Activated T-helper 17 cell treated with anti-CD3 and anti-CD28 coated beads, Interleukin-2, amount 50 U/mL, for 72 hours (primary cell): Measurements from ENCODE around the gene NR2F2. TPM values are rescaled to one million over a fixed set of nuclear protein-coding genes. Genes with fewer than 3 reads are reported as not detected.
"Not testable (repeated sequence)": the region's sequence is repeated elsewhere in the genome, so short reads cannot be mapped to it uniquely, and the experiment has no call there.

Experiments
- ATAC-seq: fragments of 150-1000 bp; cut with Tn5 transposase; replicated peaks from 2 replicates; pipeline ENCODE4 v1.10.0; 2021; ENCODE audit warnings: mild to moderate bottlenecking, moderate library complexity
- H3K27ac Mint-ChIP-seq: one replicate; pipeline ENCODE4 v1.8.0; 2022; ENCODE audit warnings: mixed read lengths
- H3K27me3 Mint-ChIP-seq: one replicate; pipeline ENCODE4 v1.8.0; 2022; ENCODE audit warnings: mixed read lengths
- H3K36me3 Mint-ChIP-seq: one replicate; pipeline ENCODE4 v1.8.0; 2022; ENCODE audit warnings: low read depth, mild to moderate bottlenecking, mixed read lengths
- H3K4me1 Mint-ChIP-seq: one replicate; pipeline ENCODE4 v1.8.0; 2022; ENCODE audit warnings: mixed read lengths
- H3K4me3 Mint-ChIP-seq: one replicate; pipeline ENCODE4 v1.8.0; 2022; ENCODE audit warnings: mild to moderate bottlenecking, mixed read lengths
- H3K9me3 Mint-ChIP-seq: one replicate; pipeline ENCODE4 v1.8.0; 2022; ENCODE audit warnings: mixed read lengths
- total RNA-seq, 2 donors: library from RNA; stranded (reverse); gene quantifications; one replicate each; pipeline ENCODE4 v1.2.3, GENCODE V29; 2022

The NR2F2 gene
- total RNA-seq, 2 donors from 2014 or later = not detected

DNA sequence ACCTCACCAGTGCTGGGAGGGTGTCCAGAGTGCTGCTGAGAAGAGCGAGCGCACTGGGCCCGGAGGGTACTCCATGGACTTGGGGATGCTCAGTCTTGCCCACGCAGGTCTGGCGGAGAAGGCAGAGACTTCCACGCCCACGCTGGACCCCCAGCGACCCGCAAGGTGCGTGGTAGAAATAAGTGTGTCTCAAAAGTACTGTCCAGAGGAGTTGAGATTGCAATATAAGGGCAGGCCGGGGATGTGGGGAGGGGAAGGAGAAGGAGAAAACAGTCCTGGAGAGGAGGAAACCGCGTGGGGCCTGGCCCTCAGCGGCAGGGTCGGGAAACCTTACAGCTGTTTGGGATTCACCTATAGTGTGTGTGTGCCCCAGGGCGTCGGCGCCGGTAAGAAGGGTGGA lies 38.9 kb downstream of the NR2F2 start:
- ATAC-seq = no peak
- H3K9me3 Mint-ChIP-seq = peaks cover 7% of the 10 kb centered on the region
- no peak overlapping the region for H3K4me3 Mint-ChIP-seq
- no peaks in the 10 kb centered on the region for H3K4me1 Mint-ChIP-seq
- peaks cover 4% of the 10 kb centered on the region for H3K36me3 Mint-ChIP-seq
- H3K27ac Mint-ChIP-seq = no peak overlapping the region
- H3K27me3 Mint-ChIP-seq = peaks cover 26% of the 10 kb centered on the region

DNA sequence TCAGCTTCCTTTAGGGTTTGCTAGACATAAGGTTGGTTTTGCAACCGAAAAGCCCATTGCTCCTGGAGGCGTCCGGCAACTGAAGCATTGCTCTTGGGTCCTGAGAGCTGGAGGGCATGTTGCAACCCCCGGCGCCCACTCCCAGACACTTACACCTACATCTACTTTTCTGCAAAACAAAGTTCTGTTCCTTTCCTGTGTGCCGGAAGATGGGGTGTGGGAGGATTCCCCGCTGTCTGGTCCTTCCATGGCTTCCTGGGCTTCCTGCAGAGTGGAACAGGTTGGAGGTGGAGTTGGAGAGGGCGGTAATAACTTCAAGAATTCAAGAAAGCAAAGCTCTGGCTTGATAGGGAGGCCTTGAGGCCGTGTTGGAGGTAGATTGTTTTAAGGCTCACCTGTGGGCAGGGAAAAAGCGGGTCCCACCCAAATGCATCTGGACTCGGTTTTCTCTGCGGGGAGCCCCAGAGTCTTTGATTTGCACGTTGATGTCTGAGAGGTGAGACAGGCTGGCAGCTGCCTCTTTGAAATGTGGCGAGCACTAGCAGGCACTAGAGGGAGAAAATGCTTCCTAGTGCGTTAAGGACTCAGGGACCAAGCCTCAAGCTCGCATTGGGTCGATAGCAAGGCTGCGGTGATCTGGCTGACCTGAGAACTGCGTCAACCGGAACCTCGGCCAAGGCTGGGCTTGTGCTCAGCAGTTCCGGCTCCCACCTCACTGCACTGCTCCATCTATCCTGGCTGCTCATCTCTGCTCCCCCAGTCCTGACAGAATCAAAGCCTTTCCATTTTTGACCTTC lies 39.5 kb downstream of the NR2F2 start:
- Mint-ChIP-seq H3K4me3 (no peak overlapping the region), H3K27me3 (peaks cover 24% of the 10 kb centered on the region), H3K9me3 (peaks cover 7% of the 10 kb centered on the region)

DNA sequence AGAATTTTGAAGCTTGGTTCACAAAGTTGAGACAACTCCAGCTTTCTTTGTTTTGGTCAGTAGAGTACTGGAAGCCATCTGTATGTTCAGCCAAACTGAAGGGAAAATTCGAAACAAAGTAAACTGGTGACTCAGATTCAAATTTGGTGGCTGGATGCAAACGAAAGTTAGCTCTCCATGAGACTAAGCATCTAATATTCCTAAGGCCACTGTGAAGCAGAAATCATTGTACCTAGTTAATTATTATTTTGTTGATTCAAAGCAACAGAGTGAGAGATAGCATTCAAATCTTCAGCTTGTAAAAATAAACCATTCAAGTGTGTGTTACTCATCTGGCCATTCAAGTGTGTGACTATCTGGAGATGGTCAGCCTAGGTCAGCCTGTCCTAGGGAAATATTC lies 42.1 kb downstream of the NR2F2 start:
- Mint-ChIP-seq H3K36me3 (no peaks in the 10 kb centered on the region), H3K9me3 (peaks cover 7% of the 10 kb centered on the region), H3K4me1 (no peaks in the 10 kb centered on the region), H3K27me3 (peaks cover 18% of the 10 kb centered on the region), H3K27ac (no peak overlapping the region), H3K4me3 (no peak overlapping the region)
- no peak for ATAC-seq

More for the DNA sequence above, 39.5 kb downstream of the NR2F2 start:
- no peak for ATAC-seq
- peaks cover 4% of the 10 kb centered on the region for H3K36me3 Mint-ChIP-seq
- no peak overlapping the region for H3K27ac Mint-ChIP-seq
- no peaks in the 10 kb centered on the region for H3K4me1 Mint-ChIP-seq

DNA sequence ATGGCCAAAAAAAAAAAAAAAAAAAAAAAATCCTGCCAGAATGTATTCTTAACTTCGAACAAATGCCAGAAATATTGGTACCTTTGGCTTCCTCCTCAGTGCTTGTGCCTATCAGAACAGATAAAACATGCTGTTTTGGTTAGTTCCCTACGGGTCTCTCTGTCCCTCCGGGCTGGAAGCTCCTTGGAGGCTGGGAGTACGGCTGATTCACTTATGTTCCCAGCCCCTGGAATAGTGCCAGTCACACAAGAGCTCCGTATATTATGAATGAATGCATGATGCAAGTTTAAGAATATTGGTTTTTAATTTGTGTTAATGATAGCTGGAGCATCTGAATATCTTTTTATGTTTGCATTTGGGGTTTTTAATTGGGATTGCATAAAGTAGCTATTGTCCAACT lies 44.0 kb downstream of the NR2F2 start:
- H3K4me1 Mint-ChIP-seq = no peaks in the 10 kb centered on the region
- no peak overlapping the region for H3K27ac Mint-ChIP-seq
- H3K36me3 Mint-ChIP-seq = no peaks in the 10 kb centered on the region
- peaks cover 9% of the 10 kb centered on the region for H3K27me3 Mint-ChIP-seq
- no peak for ATAC-seq
- no peak overlapping the region for H3K4me3 Mint-ChIP-seq
- H3K9me3 Mint-ChIP-seq = peaks cover 7% of the 10 kb centered on the region

DNA sequence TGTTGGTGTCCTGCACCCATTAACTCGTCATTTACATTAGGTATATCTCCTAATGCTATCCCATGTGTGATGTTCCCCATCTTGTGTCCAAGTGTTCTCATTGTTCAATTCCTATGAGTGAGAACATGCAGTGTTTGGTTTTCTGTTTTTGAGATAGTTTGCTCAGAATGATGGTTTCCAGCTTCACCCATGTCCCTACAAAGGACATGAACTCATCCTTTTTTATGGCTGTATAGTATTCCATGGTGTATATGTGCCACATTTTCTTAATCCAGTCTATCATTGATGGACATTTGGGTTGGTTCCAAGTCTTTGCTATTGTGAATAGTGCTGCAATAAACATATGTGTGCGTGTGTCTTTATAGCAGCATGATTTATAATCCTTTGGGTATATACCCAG lies 49.1 kb downstream of the NR2F2 start:
- not testable (repeated sequence) for H3K27ac Mint-ChIP-seq

DNA sequence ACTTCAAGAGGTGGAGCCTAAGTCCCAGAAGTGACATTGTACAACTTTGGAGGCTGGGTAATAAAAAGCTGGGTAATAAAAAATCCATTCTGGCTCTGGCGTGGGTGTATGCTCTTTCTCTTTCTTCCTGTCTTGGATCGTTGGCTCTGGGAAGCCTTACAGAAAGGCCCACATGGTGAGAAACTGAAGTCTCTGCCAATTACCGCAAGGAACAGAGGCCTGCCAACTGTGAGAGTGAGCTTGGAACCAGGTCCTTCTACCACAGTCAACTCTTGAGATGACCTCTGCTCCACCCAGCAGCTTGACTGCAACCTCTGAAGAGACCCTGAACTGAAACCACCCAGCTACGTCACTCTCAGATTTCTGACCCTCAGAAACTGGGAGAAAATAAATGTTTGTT lies 51.0 kb downstream of the NR2F2 start:
- no peaks in the 10 kb centered on the region for H3K4me1 Mint-ChIP-seq
- no peak overlapping the region for H3K4me3 Mint-ChIP-seq
- H3K27ac Mint-ChIP-seq = no peak overlapping the region
- peaks cover 7% of the 10 kb centered on the region for H3K9me3 Mint-ChIP-seq
- ATAC-seq = no peak
- peaks cover 4% of the 10 kb centered on the region for H3K27me3 Mint-ChIP-seq
- no peaks in the 10 kb centered on the region for H3K36me3 Mint-ChIP-seq

More for the DNA sequence above, 49.1 kb downstream of the NR2F2 start:
- H3K4me1 Mint-ChIP-seq, H3K4me3 Mint-ChIP-seq, H3K9me3 Mint-ChIP-seq, ATAC-seq, H3K36me3 Mint-ChIP-seq, H3K27me3 Mint-ChIP-seq: not testable (repeated sequence)

DNA sequence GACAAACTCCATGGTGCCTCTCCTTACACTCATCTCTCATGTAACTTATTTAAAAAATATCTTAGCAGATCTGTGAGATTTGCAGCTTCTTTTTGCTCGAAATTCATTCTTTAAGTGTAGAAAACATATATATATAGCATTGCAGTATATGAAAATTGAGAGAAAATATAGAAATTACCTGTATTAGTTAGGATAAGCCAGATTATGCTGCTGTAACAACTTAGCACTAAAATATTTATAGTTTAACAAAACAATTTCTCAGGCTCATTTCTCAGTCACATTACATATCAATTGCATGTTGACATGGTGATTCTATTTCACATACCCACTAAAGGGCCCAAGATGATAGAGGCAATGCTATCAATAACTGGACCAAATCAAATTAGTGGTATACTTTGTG lies 54.7 kb downstream of the NR2F2 start:
- no peaks in the 10 kb centered on the region for H3K4me1 Mint-ChIP-seq
- no peak for ATAC-seq
- peaks cover 7% of the 10 kb centered on the region for H3K9me3 Mint-ChIP-seq
- no peak overlapping the region for H3K27ac Mint-ChIP-seq
- no peaks in the 10 kb centered on the region for H3K36me3 Mint-ChIP-seq
- peaks cover 4% of the 10 kb centered on the region for H3K27me3 Mint-ChIP-seq
- H3K4me3 Mint-ChIP-seq = no peak overlapping the region

DNA sequence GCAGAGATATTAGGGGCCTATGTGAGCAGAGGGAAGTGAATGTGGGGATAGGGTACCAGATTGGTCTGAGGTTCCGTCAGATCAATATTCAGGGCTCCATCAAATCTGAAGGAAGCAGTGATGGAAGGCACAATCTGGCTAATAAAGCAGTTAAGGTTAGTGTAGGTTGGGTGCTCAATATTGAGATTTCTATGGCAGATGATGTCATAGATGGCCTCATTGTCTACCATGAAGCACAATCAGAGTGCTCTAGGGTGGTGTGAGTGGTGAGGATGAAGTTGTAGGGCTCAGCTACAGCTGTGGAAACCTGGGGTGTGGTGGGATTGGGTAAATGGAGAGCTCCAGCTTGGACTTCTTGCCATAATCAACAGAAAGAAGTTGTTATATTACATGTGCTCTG lies 58.2 kb downstream of the NR2F2 start:
- Mint-ChIP-seq H3K27ac (no peak overlapping the region), H3K9me3 (peaks cover 3% of the 10 kb centered on the region), H3K4me3 (no peak overlapping the region), H3K36me3 (no peaks in the 10 kb centered on the region), H3K27me3 (peaks cover 3% of the 10 kb centered on the region), H3K4me1 (no peaks in the 10 kb centered on the region)
- no peak for ATAC-seq
